Panc1 (cell line): ENCODE measurements around the gene ZFP62.
"Not testable (repeated sequence)": the region's sequence is repeated elsewhere in the genome, so short reads cannot be mapped to it uniquely, and the experiment has no call there.

Source experiments
- POLR2AphosphoS5 ChIP-seq: IDR thresholded peaks from 2 replicates; pipeline ENCODE4 v1.6.1; 2012; ENCODE audit warnings: mild to moderate bottlenecking, low read depth, low read length, moderate library complexity
- SIN3A ChIP-seq: IDR thresholded peaks from 2 replicates; pipeline ENCODE4 v1.6.1; 2012; ENCODE audit warnings: low read depth, mild to moderate bottlenecking, low read length, moderate library complexity, borderline replicate concordance; ENCODE audit not compliant: insufficient read depth
- TF ChIP-seq, protein P1 (sequence below): fragments of 450-650 bp; IDR thresholded peaks from 2 replicates; pipeline ENCODE4 v1.5.1; 2017; ENCODE audit warnings: mild to moderate bottlenecking
- TF ChIP-seq, protein P2 (sequence below), 2 experiments: IDR thresholded peaks; 2 replicates each; pipeline ENCODE4 v1.6.1; 2011 to 2012; ENCODE audit warnings: low read depth in 2 of 2, control low read depth in 1 of 2, low read length in 1 of 2, mild to moderate bottlenecking in 1 of 2, moderate library complexity in 1 of 2; ENCODE audit not compliant: insufficient read depth in 1 of 2

DNA sequence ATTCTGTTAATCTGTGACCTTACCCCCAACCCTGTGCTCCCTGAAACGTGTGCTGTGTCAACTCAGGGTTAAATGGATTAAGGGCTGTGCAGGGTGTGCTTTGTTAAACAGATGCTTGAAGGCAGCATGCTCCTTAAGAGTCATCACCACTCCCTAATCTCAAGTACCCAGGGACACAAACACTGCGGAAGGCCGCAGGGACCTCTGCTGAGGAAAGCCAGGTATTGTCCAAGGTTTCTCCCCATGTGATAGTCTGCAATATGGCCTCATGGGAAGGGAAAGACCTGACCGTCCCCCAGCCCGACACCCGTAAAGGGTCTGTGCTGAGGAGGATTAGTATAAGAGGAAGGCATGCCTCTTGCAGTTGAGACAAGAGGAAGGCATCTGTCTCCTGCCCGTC lies 33.7 kb downstream of the ZFP62 start:
- TF ChIP-seq, protein P1, sequence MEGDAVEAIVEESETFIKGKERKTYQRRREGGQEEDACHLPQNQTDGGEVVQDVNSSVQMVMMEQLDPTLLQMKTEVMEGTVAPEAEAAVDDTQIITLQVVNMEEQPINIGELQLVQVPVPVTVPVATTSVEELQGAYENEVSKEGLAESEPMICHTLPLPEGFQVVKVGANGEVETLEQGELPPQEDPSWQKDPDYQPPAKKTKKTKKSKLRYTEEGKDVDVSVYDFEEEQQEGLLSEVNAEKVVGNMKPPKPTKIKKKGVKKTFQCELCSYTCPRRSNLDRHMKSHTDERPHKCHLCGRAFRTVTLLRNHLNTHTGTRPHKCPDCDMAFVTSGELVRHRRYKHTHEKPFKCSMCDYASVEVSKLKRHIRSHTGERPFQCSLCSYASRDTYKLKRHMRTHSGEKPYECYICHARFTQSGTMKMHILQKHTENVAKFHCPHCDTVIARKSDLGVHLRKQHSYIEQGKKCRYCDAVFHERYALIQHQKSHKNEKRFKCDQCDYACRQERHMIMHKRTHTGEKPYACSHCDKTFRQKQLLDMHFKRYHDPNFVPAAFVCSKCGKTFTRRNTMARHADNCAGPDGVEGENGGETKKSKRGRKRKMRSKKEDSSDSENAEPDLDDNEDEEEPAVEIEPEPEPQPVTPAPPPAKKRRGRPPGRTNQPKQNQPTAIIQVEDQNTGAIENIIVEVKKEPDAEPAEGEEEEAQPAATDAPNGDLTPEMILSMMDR: not testable (repeated sequence)
- not testable (repeated sequence) for TF ChIP-seq POLR2AphosphoS5, SIN3A
- TF ChIP-seq, protein P2, sequence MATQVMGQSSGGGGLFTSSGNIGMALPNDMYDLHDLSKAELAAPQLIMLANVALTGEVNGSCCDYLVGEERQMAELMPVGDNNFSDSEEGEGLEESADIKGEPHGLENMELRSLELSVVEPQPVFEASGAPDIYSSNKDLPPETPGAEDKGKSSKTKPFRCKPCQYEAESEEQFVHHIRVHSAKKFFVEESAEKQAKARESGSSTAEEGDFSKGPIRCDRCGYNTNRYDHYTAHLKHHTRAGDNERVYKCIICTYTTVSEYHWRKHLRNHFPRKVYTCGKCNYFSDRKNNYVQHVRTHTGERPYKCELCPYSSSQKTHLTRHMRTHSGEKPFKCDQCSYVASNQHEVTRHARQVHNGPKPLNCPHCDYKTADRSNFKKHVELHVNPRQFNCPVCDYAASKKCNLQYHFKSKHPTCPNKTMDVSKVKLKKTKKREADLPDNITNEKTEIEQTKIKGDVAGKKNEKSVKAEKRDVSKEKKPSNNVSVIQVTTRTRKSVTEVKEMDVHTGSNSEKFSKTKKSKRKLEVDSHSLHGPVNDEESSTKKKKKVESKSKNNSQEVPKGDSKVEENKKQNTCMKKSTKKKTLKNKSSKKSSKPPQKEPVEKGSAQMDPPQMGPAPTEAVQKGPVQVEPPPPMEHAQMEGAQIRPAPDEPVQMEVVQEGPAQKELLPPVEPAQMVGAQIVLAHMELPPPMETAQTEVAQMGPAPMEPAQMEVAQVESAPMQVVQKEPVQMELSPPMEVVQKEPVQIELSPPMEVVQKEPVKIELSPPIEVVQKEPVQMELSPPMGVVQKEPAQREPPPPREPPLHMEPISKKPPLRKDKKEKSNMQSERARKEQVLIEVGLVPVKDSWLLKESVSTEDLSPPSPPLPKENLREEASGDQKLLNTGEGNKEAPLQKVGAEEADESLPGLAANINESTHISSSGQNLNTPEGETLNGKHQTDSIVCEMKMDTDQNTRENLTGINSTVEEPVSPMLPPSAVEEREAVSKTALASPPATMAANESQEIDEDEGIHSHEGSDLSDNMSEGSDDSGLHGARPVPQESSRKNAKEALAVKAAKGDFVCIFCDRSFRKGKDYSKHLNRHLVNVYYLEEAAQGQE (IDR thresholded peaks at IDR 0.05; ENCODE audit: insufficient read depth in 1 of 2, low read depth in 2 of 2, low read length in 1 of 2): not testable (repeated sequence)
